CD4-positive, alpha-beta T cell (primary cell): ENCODE measurements around the gene MRPL21. TPM values are rescaled to one million over a fixed set of nuclear protein-coding genes. Genes with fewer than 3 reads are reported as not detected.

Experiments used
- ATAC-seq: fragments of 200-7000 bp; cut with Tn5 transposase; one replicate; pipeline ENCODE4 v1.10.0; 2022; ENCODE audit warnings: mild to moderate bottlenecking; ENCODE audit not compliant: poor library complexity
- CTCF ChIA-PET: fragments of 350-600 bp; sonication (Branson Sonifier 250); formaldehyde crosslinking; loops from one replicate; lab custom pipeline; 2021; ENCODE audit warnings: antibody characterized with exemption, inconsistent platforms; lab: Charles Lee
- POLR2A ChIA-PET: fragments of 350-600 bp; sonication (Branson Sonifier 250); formaldehyde crosslinking; loops from one replicate; lab custom pipeline; 2021; ENCODE audit warnings: antibody characterized with exemption, inconsistent platforms; lab: Charles Lee
- DNase-seq, 14 experiments: peaks; one replicate each; pipeline ENCODE4 v3.0.0-alpha.2; 2013 to 2020; ENCODE audit warnings: mixed read lengths in 2 of 14
- H3K27ac ChIP-seq, 2 donors: one replicate each; pipeline versions ENCODE4 v1.5.1 to v1.7.0; 2013; ENCODE audit warnings: low read length in 2 of 2, low read depth in 1 of 2, mild to moderate bottlenecking in 1 of 2
- H3K27me3 ChIP-seq, 2 experiments: 1 replicate in 1 of 2; 2 replicates in 1 of 2; pipeline versions ENCODE4 v1.6.1 to v1.7.0; 2013; ENCODE audit warnings: low read length in 2 of 2, control low read depth in 1 of 2, mild to moderate bottlenecking in 1 of 2, moderate library complexity in 1 of 2; ENCODE audit not compliant: insufficient read depth in 2 of 2, control insufficient read depth in 1 of 2
- H3K36me3 ChIP-seq: one replicate; pipeline ENCODE4 v1.6.1; 2013; ENCODE audit warnings: low read length, control low read depth; ENCODE audit not compliant: insufficient read depth
- H3K4me1 ChIP-seq: one replicate; pipeline ENCODE4 v1.6.1; 2013; ENCODE audit warnings: low read length, control low read depth; ENCODE audit not compliant: insufficient read depth
- H3K4me3 ChIP-seq: one replicate; pipeline ENCODE4 v1.5.1; 2013; ENCODE audit warnings: mild to moderate bottlenecking, low read length, moderate library complexity
- H3K9me3 ChIP-seq, 2 experiments: 1 replicate in 1 of 2; 2 replicates in 1 of 2; pipeline versions ENCODE4 v1.6.1 to v1.7.0; 2013; ENCODE audit warnings: low read length in 2 of 2, mild to moderate bottlenecking in 2 of 2, control low read depth in 1 of 2, moderate library complexity in 1 of 2; ENCODE audit not compliant: control insufficient read depth in 1 of 2, insufficient read depth in 1 of 2
- H3K27ac Mint-ChIP-seq: one replicate; pipeline ENCODE4 v1.8.0; 2020; ENCODE audit warnings: mixed read lengths
- H3K27me3 Mint-ChIP-seq: one replicate; pipeline ENCODE4 v1.8.0; 2021; ENCODE audit warnings: mixed read lengths
- H3K36me3 Mint-ChIP-seq: one replicate; pipeline ENCODE4 v1.8.0; 2021; ENCODE audit warnings: low read depth, mixed read lengths
- H3K4me1 Mint-ChIP-seq: one replicate; pipeline ENCODE4 v1.8.0; 2021; ENCODE audit warnings: low read depth, mixed read lengths
- H3K4me3 Mint-ChIP-seq: one replicate; pipeline ENCODE4 v1.8.0; 2020; ENCODE audit warnings: mild to moderate bottlenecking, mixed read lengths
- H3K9me3 Mint-ChIP-seq: one replicate; pipeline ENCODE4 v1.8.0; 2020; ENCODE audit warnings: mixed read lengths
- CTCF ChIP-seq: fragments of 200-600 bp; IDR thresholded peaks from one replicate; pipeline ENCODE4 v1.8.0; 2022; ENCODE audit warnings: antibody characterized with exemption, mild to moderate bottlenecking
- intact Hi-C, 2 experiments: fragments of 100-400 bp; cut with DNase I in 1 of 2; cut with micrococcal nuclease in 1 of 2; formaldehyde crosslinking; loops; one replicate each; pipeline versions ENCODE4 v1.15.1 to v1.9.0; 2023 to 2025; cut with DNase I, micrococcal nuclease
- polyA plus RNA-seq, 2 donors: library from polyadenylated mRNA; unstranded; fragments of 120-200 nt; gene quantifications; one replicate each; pipeline ENCODE4 v1.2.1, GENCODE V29; 2013
- total RNA-seq, 174 experiments: library from RNA in 2 of 174; stranded (reverse) in 2 of 174; gene quantifications; one replicate each; pipeline ENCODE4 v1.2.3 and lab custom pipeline; 2021 to 2026

Gene MRPL21
- total RNA-seq: 10 to 100 TPM; 47.5 to 48.0 TPM
- 39.3 TPM for polyA plus RNA-seq (2013, experiment 1 of 2)
- polyA plus RNA-seq (2013, experiment 2 of 2): 41.1 TPM
- 11.7 to 76.4 (median 20.9) reads per million in 172 experiments for total RNA-seq (lab: John Stamatoyannopoulos, UW)

GRCh38 chr11:68903288-68904247 is at the start of gene MRPL21, which contains the start of gene IGHMBP2:
Gene MRPL21 (minus strand): TSS chr11:68903832. CDS start chr11:68903810, 22 bp downstream.
Gene IGHMBP2 (plus strand): TSS chr11:68903891. CDS start chr11:68903953, 62 bp downstream.
- peaks cover 31% of the 10 kb centered on the region for H3K4me1 ChIP-seq
- no peaks in the 10 kb centered on the region for H3K9me3 ChIP-seq
- Mint-ChIP-seq H3K27ac (peak within 1 kb of the TSS; percentile 92), H3K36me3 (peaks cover 78% of the 10 kb centered on the region), H3K9me3 (no peaks in the 10 kb centered on the region), H3K4me3 (peak within 1 kb of the TSS; percentile 98), H3K27me3 (no peaks in the 10 kb centered on the region), H3K4me1 (peaks cover 50% of the 10 kb centered on the region)
- no peaks in the 10 kb centered on the region for H3K27me3 ChIP-seq
- DNase-seq: peak; percentile 71 to 93 (median 82)
- TF ChIP-seq CTCF: no peak
- intact Hi-C loops: loop anchor here (5.0 to 10.0 kb wide), 6 partner anchors 61 to 1301 kb away; partner anchors contain the start of genes CPT1A (in 2 of the 2), FADD (in 1 of the 2), PPP6R3 (in 1 of the 2) and TPCN2 (in 1 of the 2)
- peak; percentile 92 for ATAC-seq
- ChIA-PET POLR2A (interaction anchor here (0.6 to 1.4 kb wide), 4 partner anchors 59 to 443 kb away, joined by 3 read pairs; partner anchors contain the start of gene PPP6R3), CTCF (interaction anchor here (0.9 kb wide), 1 partner anchor 60 kb away, joined by 3 read pairs; no protein-coding TSS in a partner anchor)
- H3K27ac ChIP-seq: peak within 1 kb of the TSS; percentile 57 to 67
- peaks cover 24% of the 10 kb centered on the region for H3K36me3 ChIP-seq
- H3K4me3 ChIP-seq: peak within 1 kb of the TSS; percentile 95

GRCh38 chr11:68950762-68951161 is 47.1 kb upstream of the MRPL21 start:
- peak in 1 of 14 experiments; percentile 7 for DNase-seq
- Mint-ChIP-seq H3K27me3 (no peaks in the 10 kb centered on the region), H3K4me3 (no peak overlapping the region), H3K27ac (no peak overlapping the region), H3K36me3 (no peaks in the 10 kb centered on the region), H3K9me3 (no peaks in the 10 kb centered on the region), H3K4me1 (no peaks in the 10 kb centered on the region)
- CTCF ChIA-PET: interaction anchor here (1.3 to 1.4 kb wide), 2 partner anchors 15 to 51 kb away, joined by 3 read pairs; no protein-coding TSS in a partner anchor
- intact Hi-C loops: no loop called here
- Histone ChIP-seq H3K27ac (no peak overlapping the region), H3K4me1 (peaks cover 7% of the 10 kb centered on the region), H3K4me3 (no peak overlapping the region), H3K9me3 (no peaks in the 10 kb centered on the region), H3K27me3 (no peaks in the 10 kb centered on the region), H3K36me3 (no peaks in the 10 kb centered on the region)
- TF ChIP-seq CTCF: no peak
- ATAC-seq: no peak
- POLR2A ChIA-PET: interaction anchor here (1.1 kb wide), 1 partner anchor 12 kb away, joined by 3 read pairs; no protein-coding TSS in a partner anchor

- Histone ChIP-seq H3K36me3 (no peaks in the 10 kb centered on the region), H3K27me3 (no peaks in the 10 kb centered on the region), H3K4me3 (no peak overlapping the region), H3K4me1 (peaks cover 2% of the 10 kb centered on the region), H3K27ac (no peak overlapping the region), H3K9me3 (no peaks in the 10 kb centered on the region)
- no peaks in the 10 kb centered on the region for H3K4me1 Mint-ChIP-seq
- ChIA-PET POLR2A (no interaction called here), CTCF (interaction anchor here (1.3 to 1.4 kb wide), 2 partner anchors 16 to 51 kb away, joined by 3 read pairs; no protein-coding TSS in a partner anchor)
- no peaks in the 10 kb centered on the region for H3K27me3 Mint-ChIP-seq
- no peaks in the 10 kb centered on the region for H3K36me3 Mint-ChIP-seq
- no peak overlapping the region for H3K4me3 Mint-ChIP-seq
- no peak for TF ChIP-seq CTCF
- H3K9me3 Mint-ChIP-seq: no peaks in the 10 kb centered on the region
- no peak for ATAC-seq
- DNase-seq: peak in 1 of 14 experiments; percentile 25
- H3K27ac Mint-ChIP-seq: no peak overlapping the region
- intact Hi-C loops: no loop called here
These were observed 46.6 kb upstream of the MRPL21 start for GRCh38 chr11:68950270-68950669.
